Retinal pigment epithelial cell (primary cell): Measurements from ENCODE around the gene DUSP16.

Source experiments
- DNase-seq: peaks from one replicate; pipeline ENCODE4 v3.0.0-alpha.2; 2010; ENCODE audit warnings: low read depth
- H3K4me3 ChIP-seq: 2 replicates; pipeline ENCODE4 v1.5.1; 2011; ENCODE audit warnings: mild to moderate bottlenecking, low read length, control low read depth, moderate library complexity
- TF ChIP-seq, protein P1 (sequence below): conservative IDR thresholded peaks from 2 replicates; pipeline ENCODE4 v1.5.1; 2011; ENCODE audit warnings: low read depth, low read length, control low read depth, inconsistent platforms

The DUSP16 gene

DNA sequence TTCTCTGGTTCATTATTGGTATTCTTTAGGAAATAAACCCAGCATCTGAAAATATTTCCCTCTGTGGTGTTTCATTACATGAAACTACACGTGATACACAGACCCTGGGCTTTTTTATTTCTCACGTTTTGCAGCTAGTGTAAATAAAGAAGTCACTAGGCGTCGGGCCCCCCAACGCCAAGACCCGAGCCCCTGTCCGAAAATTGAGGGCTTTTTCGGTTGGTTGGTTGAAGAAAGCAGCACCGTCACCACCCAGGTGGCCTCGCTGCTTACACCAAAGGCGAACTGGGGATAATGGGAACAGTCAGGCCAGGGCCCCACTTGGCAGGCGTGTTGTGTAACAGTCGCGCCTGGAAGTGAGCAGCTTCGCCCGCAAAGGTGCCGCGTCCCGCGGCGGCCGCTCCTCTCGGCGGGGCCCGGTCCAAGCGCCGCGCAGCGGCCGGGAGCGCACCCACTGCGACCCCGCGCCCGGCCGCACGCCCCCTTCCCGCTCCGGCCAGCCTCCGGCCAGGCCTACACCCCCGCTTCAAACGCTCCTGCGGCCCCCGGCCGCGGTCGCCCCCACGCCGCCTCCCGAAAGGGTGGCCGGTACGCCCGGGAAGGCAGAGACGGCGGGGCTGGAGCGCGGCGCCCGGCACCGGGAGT, 1.2 kb downstream of the DUSP16 start:
- H3K4me3 ChIP-seq: peak overlapping the region; percentile 91
- DNase-seq: no peak
- TF ChIP-seq, protein P1, sequence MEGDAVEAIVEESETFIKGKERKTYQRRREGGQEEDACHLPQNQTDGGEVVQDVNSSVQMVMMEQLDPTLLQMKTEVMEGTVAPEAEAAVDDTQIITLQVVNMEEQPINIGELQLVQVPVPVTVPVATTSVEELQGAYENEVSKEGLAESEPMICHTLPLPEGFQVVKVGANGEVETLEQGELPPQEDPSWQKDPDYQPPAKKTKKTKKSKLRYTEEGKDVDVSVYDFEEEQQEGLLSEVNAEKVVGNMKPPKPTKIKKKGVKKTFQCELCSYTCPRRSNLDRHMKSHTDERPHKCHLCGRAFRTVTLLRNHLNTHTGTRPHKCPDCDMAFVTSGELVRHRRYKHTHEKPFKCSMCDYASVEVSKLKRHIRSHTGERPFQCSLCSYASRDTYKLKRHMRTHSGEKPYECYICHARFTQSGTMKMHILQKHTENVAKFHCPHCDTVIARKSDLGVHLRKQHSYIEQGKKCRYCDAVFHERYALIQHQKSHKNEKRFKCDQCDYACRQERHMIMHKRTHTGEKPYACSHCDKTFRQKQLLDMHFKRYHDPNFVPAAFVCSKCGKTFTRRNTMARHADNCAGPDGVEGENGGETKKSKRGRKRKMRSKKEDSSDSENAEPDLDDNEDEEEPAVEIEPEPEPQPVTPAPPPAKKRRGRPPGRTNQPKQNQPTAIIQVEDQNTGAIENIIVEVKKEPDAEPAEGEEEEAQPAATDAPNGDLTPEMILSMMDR: no peak

DNA sequence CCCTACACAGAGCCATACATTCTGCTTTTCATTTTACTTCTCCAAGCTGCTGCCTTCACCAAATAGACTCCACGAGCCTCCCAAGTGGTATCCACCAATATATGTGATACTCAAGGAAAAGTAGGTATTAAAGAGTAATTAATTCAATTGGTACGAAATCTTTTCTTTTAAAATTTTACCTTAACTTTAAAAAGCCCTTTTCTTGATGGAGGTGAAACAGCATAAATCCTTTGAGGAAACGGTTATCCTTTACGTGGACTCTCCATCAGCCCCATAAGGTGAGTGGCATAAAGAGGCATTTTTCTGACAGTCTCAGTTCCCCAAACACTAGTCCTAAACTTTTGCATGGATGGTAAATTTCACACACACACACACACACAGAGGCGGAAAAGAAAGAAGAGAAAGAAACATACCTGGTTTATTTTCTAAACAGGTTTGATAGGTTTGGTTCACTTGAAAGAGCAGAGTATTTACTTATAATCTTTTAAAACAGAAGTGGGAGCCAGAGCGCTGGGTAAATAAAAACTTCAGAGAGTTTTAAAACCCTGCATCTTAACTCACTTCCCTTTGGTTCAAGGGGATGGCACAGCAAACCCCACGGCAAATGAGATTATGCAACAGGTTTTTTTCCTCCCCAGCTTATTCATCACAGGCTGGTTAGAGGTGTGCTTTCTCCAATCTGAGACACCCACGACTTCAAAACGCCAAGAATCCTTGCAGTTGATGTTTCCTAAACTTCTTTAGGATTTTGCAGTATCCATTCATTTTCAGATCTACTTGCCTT, 1.9 kb downstream of the DUSP16 start:
- peak; percentile 75 for DNase-seq
- TF ChIP-seq, protein P1: no peak
- peak overlapping the region; percentile 91 for H3K4me3 ChIP-seq

DNA sequence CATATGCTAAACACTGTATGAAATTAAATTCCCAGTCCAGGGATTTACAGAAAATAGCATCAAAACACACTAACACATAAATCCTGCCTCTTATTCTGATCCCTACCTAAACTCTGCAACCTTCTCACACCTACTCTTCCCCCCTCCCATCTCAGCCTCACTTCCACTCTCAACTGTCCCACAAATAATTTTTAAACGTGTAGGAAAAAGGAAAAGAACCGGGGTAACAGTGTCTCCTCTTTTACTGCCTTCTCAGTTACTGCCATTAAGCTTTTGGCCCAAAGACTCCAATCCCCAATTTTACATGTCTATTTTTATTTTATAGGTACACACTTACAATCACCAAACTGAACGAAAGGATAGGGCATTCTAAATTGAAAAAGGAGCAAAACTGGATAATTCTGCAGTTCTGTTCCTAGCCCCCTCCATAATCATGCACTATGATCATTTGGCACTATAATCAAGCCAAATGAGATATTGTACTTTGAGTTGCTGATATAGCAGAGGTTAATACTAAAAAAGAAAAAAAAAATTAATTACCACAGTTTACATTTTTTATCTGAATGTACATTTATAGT, 2.9 kb downstream of the DUSP16 start:
- DNase-seq: no peak
- TF ChIP-seq, protein P1: no peak
- peak overlapping the region; percentile 91 for H3K4me3 ChIP-seq

DNA sequence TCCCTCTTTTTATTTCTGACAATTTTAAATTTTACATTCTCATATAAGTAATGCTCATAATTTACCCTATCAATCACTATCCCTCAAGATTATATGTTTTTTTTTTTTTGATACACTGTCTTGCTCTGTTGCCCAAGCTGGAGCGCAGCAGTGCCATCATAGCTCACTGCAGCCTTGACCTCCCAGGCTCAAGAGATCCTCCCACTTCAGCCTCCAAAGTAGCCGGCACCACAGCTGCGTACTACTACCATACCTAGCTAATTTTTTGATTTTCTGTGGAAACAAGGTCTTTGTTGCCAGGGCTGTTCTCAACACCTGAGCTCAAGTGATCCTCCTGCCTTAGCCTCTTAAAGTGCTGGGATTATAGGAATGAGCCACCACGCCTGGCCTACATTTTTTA, 4.4 kb downstream of the DUSP16 start:
- no peak overlapping the region for H3K4me3 ChIP-seq
- DNase-seq: no peak
- TF ChIP-seq, protein P1: no peak

DNA sequence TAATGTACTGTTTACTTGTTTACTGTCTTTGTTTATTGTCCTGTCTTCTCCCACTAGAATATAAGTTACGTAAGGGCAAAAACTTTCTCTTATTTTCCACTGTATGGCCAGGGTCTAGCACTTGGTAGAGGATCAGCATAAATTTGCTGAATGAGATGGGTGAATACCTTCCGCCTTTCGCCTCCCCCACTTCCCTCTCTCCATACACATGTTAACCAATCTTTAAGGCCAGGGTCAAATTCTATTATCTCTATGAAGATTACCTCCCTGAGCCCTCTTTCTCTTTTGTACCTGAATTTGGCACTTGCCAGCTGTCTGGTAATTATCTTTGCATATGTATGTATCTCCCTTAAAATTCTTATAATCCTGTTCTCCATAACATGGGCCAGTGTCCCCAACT, 4.9 kb downstream of the DUSP16 start:
- TF ChIP-seq, protein P1: no peak
- H3K4me3 ChIP-seq: no peak overlapping the region
- DNase-seq: no peak

DNA sequence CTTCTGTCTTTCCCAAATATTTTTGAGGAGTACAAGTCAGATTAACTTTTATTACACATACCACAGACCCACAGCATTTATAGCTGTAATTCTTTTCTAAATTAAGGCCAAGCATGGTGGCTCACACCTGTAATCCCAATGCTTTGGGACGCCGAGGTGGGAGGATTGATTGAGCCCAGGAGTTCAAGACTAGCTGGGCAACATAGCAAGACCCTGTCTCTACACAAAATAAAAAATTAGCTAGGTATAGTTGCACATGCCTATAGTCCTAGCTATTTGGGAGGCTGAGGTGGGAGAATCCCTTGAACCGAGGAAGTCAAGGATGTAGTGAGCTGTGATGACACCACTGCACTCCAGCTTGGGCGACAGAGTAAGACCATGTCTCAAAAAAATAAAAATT, 7.0 kb downstream of the DUSP16 start:
- H3K4me3 ChIP-seq: no peak overlapping the region
- TF ChIP-seq, protein P1: no peak
- no peak for DNase-seq
